ENCODE measurements around the gene FHAD1. TPM values are rescaled to one million over a fixed set of nuclear protein-coding genes. Genes with fewer than 3 reads are reported as not detected.

The FHAD1 gene
- total RNA-seq, 4 donors from 2014 or later: 0.54 to 1.9 (median 0.75) TPM

- no peak for TF ChIP-seq CTCF (IDR thresholded peaks at IDR 0.05)
- TF ChIP-seq POLR2A (IDR thresholded peaks at IDR 0.05): no peak
- WGBS, 2 donors: 98 to 100% methylated on average over 2 of the region's 2 CpGs
- no peaks in the 10 kb centered on the region for H3K36me3 ChIP-seq
- no peaks in the 10 kb centered on the region for H3K27me3 ChIP-seq
- no peaks in the 10 kb centered on the region for H3K9me3 ChIP-seq
- H3K4me1 ChIP-seq: no peaks in the 10 kb centered on the region
- no peak overlapping the region for H3K4me3 ChIP-seq (replicated peaks in 1 of 3)
- intact Hi-C loops (cut with DNase I): no loop called here
- DNase-seq: no peak
- no peak overlapping the region for H3K27ac ChIP-seq
Measured at GRCh38 chr1:15399710-15400109, 152.7 kb downstream of the FHAD1 start.

- Histone ChIP-seq H3K27me3 (no peaks in the 10 kb centered on the region), H3K4me1 (no peaks in the 10 kb centered on the region), H3K27ac (no peak overlapping the region), H3K9me3 (no peaks in the 10 kb centered on the region), H3K4me3 (replicated peaks in 1 of 3) (no peak overlapping the region), H3K36me3 (no peaks in the 10 kb centered on the region)
- WGBS, 2 donors: 70 to 79% methylated on average over 3 of the region's 3 CpGs
- intact Hi-C loops (cut with DNase I): no loop called here
- no peak for TF ChIP-seq CTCF (IDR thresholded peaks at IDR 0.05)
- no peak for TF ChIP-seq POLR2A (IDR thresholded peaks at IDR 0.05)
- DNase-seq: peak; percentile 28 to 36
Measured at GRCh38 chr1:15400627-15401026, 153.6 kb downstream of the FHAD1 start.

GRCh38 chr1:15401391-15402055 lies 154.5 kb downstream of the FHAD1 start:
- H3K4me3 ChIP-seq (replicated peaks in 1 of 3): no peak overlapping the region
- no peak for TF ChIP-seq CTCF (IDR thresholded peaks at IDR 0.05)
- TF ChIP-seq POLR2A (IDR thresholded peaks at IDR 0.05): no peak
- no peaks in the 10 kb centered on the region for H3K36me3 ChIP-seq
- DNase-seq: no peak
- H3K9me3 ChIP-seq: no peaks in the 10 kb centered on the region
- H3K4me1 ChIP-seq: peaks cover under 1 to 3% of the 10 kb centered on the region in 2 donors
- no peak overlapping the region for H3K27ac ChIP-seq
- intact Hi-C loops (cut with DNase I): no loop called here
- WGBS, 2 donors: 87 to 92% methylated on average over 7 of the region's 7 CpGs
- no peaks in the 10 kb centered on the region for H3K27me3 ChIP-seq

DNA sequence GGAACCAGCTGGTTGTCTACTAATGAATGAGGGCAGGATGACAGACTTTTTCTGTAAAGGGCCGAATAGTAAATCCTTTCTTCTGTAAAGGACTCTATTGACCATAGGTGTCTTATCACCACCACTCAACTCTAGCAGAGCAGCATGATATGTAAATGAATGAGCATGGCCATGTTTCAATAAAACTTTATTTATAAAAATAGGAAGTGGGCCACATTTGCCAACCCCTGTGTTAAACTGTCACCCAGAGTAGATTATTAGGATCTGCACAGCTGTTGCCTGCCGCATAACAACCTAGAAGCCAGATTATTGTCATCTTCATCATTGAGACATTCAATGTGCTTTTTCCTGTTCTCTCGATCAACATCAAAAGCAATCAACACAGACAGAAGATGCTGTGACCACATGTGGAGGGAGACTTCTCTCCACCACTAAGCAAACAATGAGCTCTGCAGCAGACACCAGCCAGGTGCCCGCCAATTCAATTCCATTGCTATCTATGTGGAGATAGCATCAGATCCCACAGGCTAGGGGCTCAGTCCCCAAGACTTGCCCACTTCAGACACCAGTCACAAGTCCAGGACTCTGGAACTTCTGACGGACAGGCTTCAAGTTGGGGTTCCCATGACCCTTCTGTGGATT lies 155.9 kb downstream of the FHAD1 start:
- TF ChIP-seq POLR2A (IDR thresholded peaks at IDR 0.05) (no peak), CTCF (IDR thresholded peaks at IDR 0.05) (no peak)
- Histone ChIP-seq H3K4me1 (peaks cover 14 to 16% of the 10 kb centered on the region in 2 donors), H3K27me3 (no peaks in the 10 kb centered on the region), H3K36me3 (no peaks in the 10 kb centered on the region), H3K4me3 (replicated peaks in 1 of 3) (no peak overlapping the region), H3K27ac (no peak overlapping the region), H3K9me3 (no peaks in the 10 kb centered on the region)
- DNase-seq: no peak
- intact Hi-C loops (cut with DNase I): no loop called here
- WGBS, 2 donors: 92 to 93% methylated on average over 5 of the region's 5 CpGs

- DNase-seq: no peak
- Histone ChIP-seq H3K27ac (no peak overlapping the region), H3K36me3 (no peaks in the 10 kb centered on the region), H3K27me3 (no peaks in the 10 kb centered on the region), H3K9me3 (no peaks in the 10 kb centered on the region), H3K4me1 (peaks cover 16 to 17% of the 10 kb centered on the region in 2 donors), H3K4me3 (replicated peaks in 1 of 3) (no peak overlapping the region)
- intact Hi-C loops (cut with DNase I): no loop called here
- 94 to 96% methylated on average over 9 of the region's 9 CpGs for WGBS, 2 donors
- TF ChIP-seq POLR2A (IDR thresholded peaks at IDR 0.05): no peak
- no peak for TF ChIP-seq CTCF (IDR thresholded peaks at IDR 0.05)
Measured at GRCh38 chr1:15403962-15404580, 157.0 kb downstream of the FHAD1 start.

Measured in thyroid gland (tissue), 4 donors.